ENCODE measurements around the gene WWTR1. TPM values are rescaled to one million over a fixed set of nuclear protein-coding genes. Genes with fewer than 3 reads are reported as not detected.

WWTR1 gene
- total RNA-seq, 1 experiment from 2014 or later, result 24.4 TPM

DNA sequence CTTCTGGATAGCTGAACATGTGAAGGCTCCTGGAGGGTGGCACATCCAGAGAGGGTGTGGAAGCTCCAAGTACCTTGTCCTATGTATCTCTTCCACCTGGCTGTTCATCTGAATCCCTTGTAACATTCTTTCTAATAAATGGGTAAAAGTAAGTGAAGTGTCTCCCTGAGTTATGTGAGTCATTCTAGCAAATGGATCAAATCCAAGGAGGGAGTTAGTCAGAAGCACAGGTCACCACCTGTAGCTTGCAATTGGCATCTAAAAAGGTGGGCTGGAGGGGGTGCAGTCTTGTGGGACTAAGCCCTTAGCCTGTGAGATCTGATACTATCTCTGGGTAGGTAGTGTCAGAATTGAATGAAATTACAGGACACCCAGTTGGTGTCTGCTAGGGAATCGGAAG, 71.0 kb downstream of the WWTR1 start:
- no CpG with 5 or more reads among the region's 1 CpG for WGBS (ENCODE audit: extremely low coverage, insufficient read length, low lambda C conversion rate)
- H3K4ac ChIP-seq (ENCODE audit: low read depth, low read length), result no peak overlapping the region
- H2BK120ac ChIP-seq (ENCODE audit: low read depth, low read length, poor library complexity, severe bottlenecking), result no peak overlapping the region
- Mint-ChIP-seq H3K4me1 (peaks cover 16 to 40% of the 10 kb centered on the region in 2 experiments), H3K4me3 (no peak overlapping the region), H3K36me3 (ENCODE audit: insufficient read depth in 1 of 3, low read depth in 3 of 3) (no peaks in the 10 kb centered on the region; a peak in 1 of 7 replicates), H3K9me3 (no peaks in the 10 kb centered on the region), H3K27ac (no peak overlapping the region), H3K27me3 (ENCODE audit: low read depth) (no peaks in the 10 kb centered on the region)
- H2BK15ac ChIP-seq (ENCODE audit: low read depth, low read length), result no peak overlapping the region
- H3K18ac ChIP-seq (ENCODE audit: insufficient read length, low read depth, low read length), result no peak overlapping the region
- H2BK20ac ChIP-seq (ENCODE audit: low read depth, low read length, poor library complexity, severe bottlenecking), result no peak overlapping the region
- no peaks in the 10 kb centered on the region for H3K9me3 ChIP-seq (ENCODE audit: control insufficient read depth, low read depth, low read length)
- H3K27me3 ChIP-seq (ENCODE audit: insufficient read depth, low read length), result no peaks in the 10 kb centered on the region
- H3T11ph ChIP-seq (ENCODE audit: low read length), result no peak overlapping the region
- DNase-seq, result no peak
- no peak overlapping the region for H3K23ac ChIP-seq (ENCODE audit: insufficient read length, low read depth, low read length)
- H3K79me2 ChIP-seq (ENCODE audit: insufficient read depth, low read length), result no peaks in the 10 kb centered on the region
- no peak overlapping the region for H2AK5ac ChIP-seq (ENCODE audit: insufficient read length, low read length)
- H4K91ac ChIP-seq (ENCODE audit: insufficient read length, low read depth, low read length), result no peak overlapping the region
- peaks cover 2% of the 10 kb centered on the region for H3K4me1 ChIP-seq (ENCODE audit: insufficient read depth, low read length)
- H3K27ac ChIP-seq (ENCODE audit: insufficient read length, low read depth, low read length), result no peak overlapping the region
- no peak overlapping the region for H2AFZ ChIP-seq (ENCODE audit: low read length)
- H3K56ac ChIP-seq (ENCODE audit: insufficient read length, low read depth, low read length), result no peak overlapping the region
- no peak overlapping the region for H3K9ac ChIP-seq (ENCODE audit: extremely low read depth, insufficient read length, low read length)
- no peak overlapping the region for H3K14ac ChIP-seq (ENCODE audit: insufficient read depth, low read length)
- H3K79me1 ChIP-seq (ENCODE audit: insufficient read depth, low read depth, low read length, poor library complexity, severe bottlenecking), result no peaks in the 10 kb centered on the region
- H2BK12ac ChIP-seq (ENCODE audit: insufficient read length, low read depth, low read length), result no peak overlapping the region
- H4K20me1 ChIP-seq (ENCODE audit: control insufficient read depth, insufficient read depth, insufficient read length), result no peaks in the 10 kb centered on the region
- H3K23me2 ChIP-seq (ENCODE audit: insufficient read length, low read depth, low read length, poor library complexity, severe bottlenecking), result no peaks in the 10 kb centered on the region
- no peak overlapping the region for H4K8ac ChIP-seq (replicated peaks; ENCODE audit: insufficient read length, low read depth, low read length)
- H4K5ac ChIP-seq (ENCODE audit: insufficient read length, low read depth, low read length), result no peak overlapping the region
- H2BK5ac ChIP-seq (ENCODE audit: insufficient read length, low read length), result no peak overlapping the region
- no peak overlapping the region for H3K4me2 ChIP-seq (ENCODE audit: insufficient read depth, insufficient read length, low read length)
- TF ChIP-seq, protein P1, sequence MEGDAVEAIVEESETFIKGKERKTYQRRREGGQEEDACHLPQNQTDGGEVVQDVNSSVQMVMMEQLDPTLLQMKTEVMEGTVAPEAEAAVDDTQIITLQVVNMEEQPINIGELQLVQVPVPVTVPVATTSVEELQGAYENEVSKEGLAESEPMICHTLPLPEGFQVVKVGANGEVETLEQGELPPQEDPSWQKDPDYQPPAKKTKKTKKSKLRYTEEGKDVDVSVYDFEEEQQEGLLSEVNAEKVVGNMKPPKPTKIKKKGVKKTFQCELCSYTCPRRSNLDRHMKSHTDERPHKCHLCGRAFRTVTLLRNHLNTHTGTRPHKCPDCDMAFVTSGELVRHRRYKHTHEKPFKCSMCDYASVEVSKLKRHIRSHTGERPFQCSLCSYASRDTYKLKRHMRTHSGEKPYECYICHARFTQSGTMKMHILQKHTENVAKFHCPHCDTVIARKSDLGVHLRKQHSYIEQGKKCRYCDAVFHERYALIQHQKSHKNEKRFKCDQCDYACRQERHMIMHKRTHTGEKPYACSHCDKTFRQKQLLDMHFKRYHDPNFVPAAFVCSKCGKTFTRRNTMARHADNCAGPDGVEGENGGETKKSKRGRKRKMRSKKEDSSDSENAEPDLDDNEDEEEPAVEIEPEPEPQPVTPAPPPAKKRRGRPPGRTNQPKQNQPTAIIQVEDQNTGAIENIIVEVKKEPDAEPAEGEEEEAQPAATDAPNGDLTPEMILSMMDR (conservative IDR thresholded peaks at IDR 0.05), result no peak
